Amygdala (tissue), 56 donors: ENCODE data around the gene TMEM129.
"Not testable (repeated sequence)": the region's sequence is repeated elsewhere in the genome, so short reads cannot be mapped to it uniquely, and the experiment has no call there.

Experiments used
- DNase-seq, 56 donors: peaks; one replicate each; lab custom pipeline; 2025; lab: John Stamatoyannopoulos, UW

Gene TMEM129

DNA sequence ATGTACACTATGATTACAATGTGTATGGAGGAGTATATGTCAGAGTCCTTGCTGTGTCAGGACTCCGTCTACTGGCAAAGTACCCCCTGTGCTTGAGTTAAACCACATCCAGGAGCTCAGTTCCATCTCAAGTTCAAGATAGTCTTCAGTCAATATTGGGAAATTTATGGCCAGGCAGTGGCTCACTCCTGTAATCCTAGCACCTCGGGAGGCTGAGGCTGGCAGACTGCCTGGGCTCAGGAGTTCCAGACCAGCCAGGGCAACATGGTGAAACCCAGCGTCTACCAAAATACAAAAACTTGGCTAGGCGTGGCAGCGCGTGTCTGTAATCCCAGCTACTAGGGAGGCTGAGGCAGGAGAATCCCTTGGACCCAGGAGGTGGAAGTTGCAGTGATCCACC, 14.8 kb downstream of the TMEM129 start:
- no peak for DNase-seq

- no peak for DNase-seq
Measured at GRCh38 chr4:1705732-1706131, 15.4 kb downstream of the TMEM129 start.

DNA sequence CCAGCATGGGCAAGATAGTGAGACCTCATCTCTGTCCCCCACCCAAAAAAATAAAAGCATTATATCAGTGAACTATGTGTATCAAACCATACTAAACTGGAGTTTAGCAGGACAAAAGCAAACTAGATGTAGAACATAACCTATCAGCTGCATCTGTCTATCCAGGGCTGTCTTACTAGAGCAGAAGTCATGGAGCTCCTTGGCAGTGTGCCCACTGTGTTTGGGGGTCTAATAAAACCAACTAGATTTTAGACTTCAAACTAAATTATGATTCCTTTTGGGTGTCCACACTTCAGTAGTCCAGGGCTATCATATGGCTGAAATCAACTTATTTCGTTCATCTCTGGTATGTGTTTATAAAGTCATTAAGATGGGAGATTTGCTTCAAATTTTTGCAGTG, 17.3 kb downstream of the TMEM129 start:
- DNase-seq = no peak

DNA sequence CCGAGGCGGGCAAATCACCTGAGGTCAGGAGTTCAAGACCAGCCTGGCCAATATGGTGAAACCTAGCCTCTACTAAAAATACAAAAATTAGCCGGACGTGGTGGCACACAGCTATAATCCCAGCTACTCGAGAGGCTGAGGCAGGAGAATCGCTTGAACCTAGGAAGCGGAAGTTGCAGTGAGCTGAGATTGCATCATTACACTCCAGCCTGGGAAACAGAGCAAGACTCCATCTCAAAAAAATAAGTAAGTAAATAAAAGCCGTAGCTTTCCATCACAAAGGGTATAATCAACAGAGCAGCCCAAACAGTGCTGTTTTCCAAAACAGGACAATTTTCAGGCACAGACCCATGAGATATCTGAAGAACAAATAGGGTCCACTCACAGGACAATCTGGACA, 19.5 kb downstream of the TMEM129 start:
- DNase-seq = not testable (repeated sequence)

GRCh38 chr4:1695913-1696312, 25.2 kb downstream of the TMEM129 start:
- DNase-seq = peak in 7 of 56 donors; percentile 16 to 37 (median 21)

GRCh38 chr4:1693131-1693896, 27.8 kb downstream of the TMEM129 start:
- DNase-seq = peak in 28 of 56 donors; percentile 7 to 60 (median 28)

DNA sequence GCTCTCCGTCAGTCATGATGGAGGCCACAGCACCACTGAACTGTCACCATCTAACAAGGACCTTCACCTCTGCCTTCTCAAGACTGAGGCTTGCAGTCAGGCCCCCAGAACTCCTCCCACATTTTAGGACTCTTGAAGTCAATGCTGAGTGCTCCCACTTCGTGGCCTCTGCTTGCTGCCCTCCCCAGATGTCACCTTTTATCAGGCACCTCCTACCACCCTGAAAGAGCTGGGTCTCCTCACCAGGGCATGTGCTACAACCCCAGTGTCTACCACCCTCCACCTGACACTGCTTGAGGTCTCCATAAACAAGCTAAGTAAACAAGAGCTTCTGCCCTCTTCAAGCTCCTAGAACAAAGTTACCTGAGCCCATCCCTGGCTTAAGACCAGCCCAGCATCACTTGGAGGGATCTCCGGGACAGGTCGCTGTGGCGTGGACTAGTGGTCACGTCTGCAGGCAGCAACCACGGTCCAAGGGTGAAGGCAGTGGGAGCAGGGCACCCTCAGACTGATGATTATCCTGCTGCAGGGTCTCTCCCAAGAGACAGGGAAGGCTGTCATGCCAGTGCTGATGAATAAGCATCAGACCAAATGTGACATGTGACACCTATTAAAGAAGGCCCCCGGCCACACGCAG, 29.3 kb downstream of the TMEM129 start:
- no peak for DNase-seq

DNA sequence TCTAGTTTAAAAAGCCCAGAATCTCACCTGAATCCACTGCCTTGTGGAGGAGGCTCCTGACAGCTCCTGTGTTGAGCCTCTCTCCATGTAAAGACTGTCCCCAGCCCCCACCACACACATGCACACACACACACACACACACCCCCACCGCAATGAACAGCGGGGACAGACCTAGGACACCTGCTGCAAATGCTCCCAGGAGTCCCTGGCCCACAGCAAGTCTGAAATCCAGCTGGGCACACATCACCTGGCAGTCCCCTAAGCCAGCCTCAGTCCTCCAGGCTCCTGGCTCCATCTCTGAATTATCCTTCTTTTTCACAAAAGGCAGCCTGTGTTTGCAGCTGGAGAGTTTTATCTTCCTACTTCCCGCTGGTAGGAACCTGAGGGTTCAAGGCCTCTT, 30.4 kb downstream of the TMEM129 start:
- DNase-seq = no peak

DNA sequence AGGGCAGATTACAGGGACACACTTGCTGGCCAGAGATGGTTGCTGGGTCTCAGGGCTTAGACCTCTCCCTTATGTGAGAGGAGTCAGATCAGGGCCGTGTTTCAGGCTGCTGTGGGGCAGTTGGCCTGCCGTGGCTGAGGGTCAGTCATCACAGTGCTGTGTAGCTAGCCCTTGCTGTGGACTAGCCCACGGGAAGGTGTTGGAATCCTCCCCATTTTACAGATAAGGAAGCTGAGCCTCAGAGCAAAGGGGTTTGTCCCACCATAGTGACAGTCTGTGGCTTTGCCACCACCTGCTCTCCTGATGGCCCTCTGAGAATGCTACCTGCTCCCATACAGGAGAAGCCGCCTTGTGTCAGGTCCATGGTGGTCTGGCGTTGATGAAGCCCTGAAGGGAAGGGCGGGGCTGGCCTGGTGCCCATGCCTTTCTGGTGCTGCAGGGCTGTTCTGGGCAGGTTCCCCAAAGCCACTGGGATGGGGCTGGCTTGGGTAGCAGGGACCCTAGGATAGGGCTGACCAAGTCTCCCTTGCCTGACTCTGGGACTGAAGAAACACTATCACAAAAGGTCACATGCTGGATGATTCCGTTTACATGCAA, 34.6 kb downstream of the TMEM129 start:
- no peak for DNase-seq

GRCh38 chr4:1685235-1686150, 35.6 kb downstream of the TMEM129 start:
- DNase-seq = no peak

DNA sequence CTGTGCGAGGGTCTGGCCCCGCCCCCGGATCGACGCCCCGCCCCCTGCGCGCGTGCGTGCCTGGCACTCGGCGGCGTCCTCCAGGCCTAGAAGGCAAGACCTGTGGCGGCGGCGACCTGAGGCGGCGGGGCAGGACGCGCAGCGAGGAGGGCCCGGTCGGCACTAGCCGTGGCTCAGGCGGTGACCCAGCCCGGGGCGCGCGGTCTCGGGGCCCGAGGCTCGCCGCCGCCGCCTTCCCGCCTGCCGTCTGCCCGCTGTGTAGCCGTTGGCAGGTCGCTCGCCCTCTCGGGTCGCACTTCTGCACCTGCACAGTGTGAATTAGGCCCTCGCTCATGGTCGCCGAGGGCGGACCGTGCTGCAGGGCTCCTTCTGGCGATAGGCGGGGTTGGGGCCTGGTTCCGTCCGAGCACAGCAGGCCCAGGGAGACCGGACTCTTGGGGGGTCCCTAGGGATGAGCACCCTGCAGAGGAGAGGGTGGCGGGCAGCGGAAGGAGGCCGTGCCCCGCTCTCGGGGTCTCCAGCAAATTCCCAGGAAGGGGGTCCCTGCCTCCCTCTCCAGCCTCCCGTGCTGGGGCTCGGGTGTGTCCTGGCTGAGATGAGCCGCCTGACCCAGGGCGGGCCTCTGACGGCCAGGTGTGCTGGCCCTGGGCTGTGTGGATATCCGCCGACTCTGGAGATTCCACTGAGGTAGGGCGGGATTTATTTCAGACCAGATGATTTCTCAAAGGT, 36.5 kb downstream of the TMEM129 start:
- peak in 20 of 56 donors; percentile 32 to 90 (median 66) for DNase-seq

DNA sequence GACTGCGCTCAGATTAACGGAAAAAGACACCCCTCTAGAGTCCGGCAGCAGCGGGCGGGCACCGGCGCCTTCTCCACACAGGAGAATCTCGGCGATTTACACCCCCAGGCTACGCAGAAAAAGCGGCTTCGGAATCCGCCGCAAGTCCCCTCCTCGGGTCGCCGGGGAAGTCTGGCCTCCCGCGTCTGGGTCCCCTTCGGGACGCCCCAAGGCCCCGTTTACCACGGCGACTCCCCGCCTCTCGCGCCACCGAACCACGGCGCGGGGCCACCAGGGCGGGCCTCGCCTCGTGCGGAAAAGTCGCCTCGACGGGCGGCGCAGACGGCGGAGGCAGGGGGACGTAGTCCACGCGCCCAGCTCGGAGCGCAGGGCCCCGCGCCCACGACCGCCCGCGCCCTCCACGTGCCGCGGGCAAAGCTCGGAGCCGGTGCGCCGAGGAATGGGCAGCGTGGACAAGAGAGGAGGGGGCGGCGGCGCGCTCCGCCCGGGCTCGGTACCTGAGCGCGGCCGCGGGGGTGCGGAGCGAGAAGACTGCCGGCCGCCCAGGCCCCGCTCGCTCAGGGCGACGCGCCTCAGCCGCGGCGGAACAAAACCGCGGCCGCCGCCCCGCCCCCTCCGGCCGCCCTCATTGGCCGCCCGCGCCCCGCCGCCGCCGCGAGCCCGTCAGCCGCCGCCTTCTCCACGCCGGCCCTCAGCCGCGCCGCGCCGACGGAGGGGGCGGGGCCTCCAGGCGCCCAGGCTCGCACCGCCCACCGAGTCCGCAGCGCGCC, 37.2 kb downstream of the TMEM129 start, which contains the start of gene FAM53A:
FAM53A (minus strand) TSS at position 578 of the 770 bp plus-strand sequence. CDS start 15,572 bp downstream, outside the sequence.
- peak in 38 of 56 donors; percentile 24 to 90 (median 72) for DNase-seq

DNA sequence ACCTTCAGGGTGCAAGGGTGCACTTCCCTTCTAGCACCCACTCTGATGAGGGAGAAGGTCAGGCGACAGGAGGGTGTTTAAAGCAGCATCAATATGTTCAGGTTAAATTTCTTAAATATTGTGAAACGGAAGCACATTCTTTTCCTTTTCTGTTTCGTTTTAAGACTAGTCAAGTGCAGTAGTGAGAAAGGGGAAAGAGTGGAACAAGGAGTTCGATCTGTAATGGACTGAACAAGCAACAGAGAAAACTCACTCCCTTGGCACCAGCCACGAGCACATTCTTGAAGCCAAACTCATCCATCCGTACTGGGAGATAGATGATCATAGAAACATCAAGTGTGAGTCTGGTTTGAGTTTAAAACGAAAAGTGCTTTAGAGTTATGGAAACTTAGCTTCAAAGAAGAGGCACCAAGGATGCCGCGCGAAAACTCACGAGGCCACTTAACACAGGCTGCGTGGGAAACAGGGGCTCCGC, 37.8 kb downstream of the TMEM129 start:
- DNase-seq = peak in 2 of 56 donors; percentile 14 to 16

GRCh38 chr4:1682860-1683259, 38.3 kb downstream of the TMEM129 start:
- DNase-seq = no peak

DNA sequence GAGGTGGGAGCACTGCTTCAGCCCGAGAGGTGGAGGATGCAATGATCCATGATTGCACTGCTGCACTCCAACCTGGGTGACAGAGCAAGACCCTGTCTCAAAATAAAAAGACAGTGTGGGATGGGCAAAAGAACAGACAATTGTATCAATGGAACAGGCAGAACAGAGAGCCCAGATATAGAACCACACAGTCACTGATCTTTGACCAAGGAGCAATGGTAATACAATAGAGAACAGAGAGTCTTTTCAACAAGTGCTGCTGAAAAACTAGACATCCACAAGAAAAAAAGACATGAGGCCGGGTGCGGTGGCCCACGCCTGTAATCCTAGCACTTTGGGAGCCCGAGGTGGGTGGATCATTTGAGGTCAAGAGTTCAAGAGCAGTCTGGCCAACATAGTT, 42.9 kb downstream of the TMEM129 start:
- DNase-seq = no peak

- no peak for DNase-seq
Measured at GRCh38 chr4:1676605-1677525, 44.3 kb downstream of the TMEM129 start.

- DNase-seq = no peak
Measured at GRCh38 chr4:1675802-1676137, 45.4 kb downstream of the TMEM129 start.
